Neural progenitor cell (in vitro differentiated cells): Measurements from ENCODE around the gene ETV1. TPM values are rescaled to one million over a fixed set of nuclear protein-coding genes. Genes with fewer than 3 reads are reported as not detected.

Experiments used
- DNase-seq: peaks from one replicate; pipeline ENCODE4 v3.0.0-alpha.2; 2016; ENCODE audit warnings: low spot score
- H2AFZ ChIP-seq: fragments of 200-600 bp; sonication (generic); replicated peaks from 2 replicates; pipeline ENCODE4 v1.6.1; 2016; ENCODE audit warnings: antibody characterized with exemption
- H3F3A ChIP-seq: fragments of 200-600 bp; sonication (generic); 2 replicates; pipeline ENCODE4 v1.6.1; 2016; ENCODE audit warnings: antibody characterized with exemption, low read depth
- H3K27ac ChIP-seq: fragments of 200-600 bp; sonication (generic); 2 replicates; pipeline ENCODE4 v1.5.1; 2016; ENCODE audit warnings: mild to moderate bottlenecking
- H3K27me3 ChIP-seq: fragments of 200-600 bp; sonication (generic); 2 replicates; pipeline ENCODE4 v1.6.1; 2016; ENCODE audit warnings: mild to moderate bottlenecking, moderate library complexity
- H3K36me3 ChIP-seq: fragments of 200-600 bp; sonication (generic); 2 replicates; pipeline ENCODE4 v1.5.1; 2016
- H3K4me1 ChIP-seq: fragments of 200-600 bp; sonication (generic); 2 replicates; pipeline ENCODE4 v1.6.1; 2016; ENCODE audit warnings: mixed run types
- H3K4me2 ChIP-seq: fragments of 200-600 bp; sonication (generic); 2 replicates; pipeline ENCODE4 v1.6.1; 2016
- H3K4me3 ChIP-seq: fragments of 200-600 bp; sonication (generic); 2 replicates; pipeline ENCODE4 v1.5.1; 2016
- H3K79me2 ChIP-seq: fragments of 200-600 bp; sonication (generic); 2 replicates; pipeline ENCODE4 v1.6.1; 2016; ENCODE audit warnings: low read depth
- H3K9ac ChIP-seq: fragments of 200-600 bp; sonication (generic); 2 replicates; pipeline ENCODE4 v1.6.1; 2016
- H3K9me3 ChIP-seq: fragments of 200-600 bp; sonication (generic); 2 replicates; pipeline ENCODE4 v1.5.1; 2016; ENCODE audit warnings: low read depth
- H4K20me1 ChIP-seq: fragments of 200-600 bp; sonication (generic); 2 replicates; pipeline ENCODE4 v1.6.1; 2016; ENCODE audit warnings: low read depth
- H3K27ac Mint-ChIP-seq: 3 replicates; pipeline ENCODE4 v1.8.0; 2021; ENCODE audit warnings: mixed read lengths
- H3K27me3 Mint-ChIP-seq: 2 replicates; pipeline ENCODE4 v1.8.0; 2022; ENCODE audit warnings: low read depth, mild to moderate bottlenecking, inconsistent platforms, moderate library complexity, mixed read lengths; ENCODE audit not compliant: insufficient read depth
- H3K36me3 Mint-ChIP-seq: 3 replicates; pipeline ENCODE4 v1.8.0; 2021; ENCODE audit warnings: mixed read lengths
- H3K4me1 Mint-ChIP-seq: 3 replicates; pipeline ENCODE4 v1.8.0; 2021; ENCODE audit warnings: mixed read lengths
- H3K4me3 Mint-ChIP-seq: 3 replicates; pipeline ENCODE4 v1.8.0; 2021; ENCODE audit warnings: mild to moderate bottlenecking, moderate library complexity, mixed read lengths
- H3K9me3 Mint-ChIP-seq: 3 replicates; pipeline ENCODE4 v1.8.0; 2020; ENCODE audit warnings: mixed read lengths
- EZH2 ChIP-seq: fragments of 200-600 bp; sonication (generic); IDR thresholded peaks from 2 replicates; pipeline ENCODE4 v1.6.1; 2017; ENCODE audit warnings: antibody characterized with exemption, mild to moderate bottlenecking, moderate library complexity
- EZH2phosphoT487 ChIP-seq: fragments of 200-600 bp; sonication (generic); IDR thresholded peaks from 2 replicates; pipeline ENCODE4 v1.6.1; 2017; ENCODE audit warnings: antibody characterized with exemption
- total RNA-seq: library from RNA; depleted of rRNA; stranded (reverse); fragments of >200 nt; gene quantifications from 2 replicates; pipeline ENCODE4 v1.2.3, GENCODE V29; 2015; ENCODE audit warnings: low replicate concordance
- TF ChIP-seq, protein P1 (sequence below): fragments of 200-600 bp; sonication (generic); IDR thresholded peaks from 2 replicates; pipeline ENCODE4 v1.5.1; 2017; ENCODE audit warnings: antibody characterized with exemption, mild to moderate bottlenecking

Gene ETV1
- total RNA-seq, 1 donor from 2014 or later: 36.8 TPM

DNA sequence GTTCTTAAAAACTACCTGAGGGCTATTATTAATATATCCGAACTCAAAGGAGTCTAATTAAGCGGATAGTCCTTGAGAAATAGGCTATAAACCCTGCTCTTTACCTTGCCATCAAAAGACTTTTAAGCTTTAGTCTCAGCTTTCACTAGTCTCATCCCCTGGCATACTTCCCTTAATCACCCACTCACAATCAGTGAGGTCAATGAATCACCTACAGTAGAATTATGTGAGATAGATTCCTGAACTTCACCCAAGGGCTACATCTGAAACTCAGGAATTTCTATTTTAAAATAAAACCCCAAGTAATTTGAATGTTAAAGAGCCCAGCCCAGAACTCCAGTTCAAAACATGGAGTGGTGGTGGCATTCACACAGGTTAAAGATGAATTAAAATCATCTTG lies 108.7 kb downstream of the ETV1 start:
- Histone ChIP-seq H3K4me2 (no peak overlapping the region), H3K27me3 (no peaks in the 10 kb centered on the region), H3K4me1 (no peaks in the 10 kb centered on the region), H4K20me1 (no peaks in the 10 kb centered on the region), H3K9me3 (no peaks in the 10 kb centered on the region), H3K4me3 (no peak overlapping the region), H3K36me3 (no peaks in the 10 kb centered on the region), H3K27ac (no peak overlapping the region), H3F3A (no peaks in the 10 kb centered on the region), H3K9ac (no peak overlapping the region), H3K79me2 (no peaks in the 10 kb centered on the region), H2AFZ (no peak overlapping the region)
- no peaks in the 10 kb centered on the region for H3K27me3 Mint-ChIP-seq
- TF ChIP-seq, protein P1, sequence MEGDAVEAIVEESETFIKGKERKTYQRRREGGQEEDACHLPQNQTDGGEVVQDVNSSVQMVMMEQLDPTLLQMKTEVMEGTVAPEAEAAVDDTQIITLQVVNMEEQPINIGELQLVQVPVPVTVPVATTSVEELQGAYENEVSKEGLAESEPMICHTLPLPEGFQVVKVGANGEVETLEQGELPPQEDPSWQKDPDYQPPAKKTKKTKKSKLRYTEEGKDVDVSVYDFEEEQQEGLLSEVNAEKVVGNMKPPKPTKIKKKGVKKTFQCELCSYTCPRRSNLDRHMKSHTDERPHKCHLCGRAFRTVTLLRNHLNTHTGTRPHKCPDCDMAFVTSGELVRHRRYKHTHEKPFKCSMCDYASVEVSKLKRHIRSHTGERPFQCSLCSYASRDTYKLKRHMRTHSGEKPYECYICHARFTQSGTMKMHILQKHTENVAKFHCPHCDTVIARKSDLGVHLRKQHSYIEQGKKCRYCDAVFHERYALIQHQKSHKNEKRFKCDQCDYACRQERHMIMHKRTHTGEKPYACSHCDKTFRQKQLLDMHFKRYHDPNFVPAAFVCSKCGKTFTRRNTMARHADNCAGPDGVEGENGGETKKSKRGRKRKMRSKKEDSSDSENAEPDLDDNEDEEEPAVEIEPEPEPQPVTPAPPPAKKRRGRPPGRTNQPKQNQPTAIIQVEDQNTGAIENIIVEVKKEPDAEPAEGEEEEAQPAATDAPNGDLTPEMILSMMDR: no peak
- no peak for TF ChIP-seq EZH2phosphoT487
- no peak for TF ChIP-seq EZH2
- H3K36me3 Mint-ChIP-seq: no peaks in the 10 kb centered on the region
- H3K4me1 Mint-ChIP-seq: no peaks in the 10 kb centered on the region
- no peak for DNase-seq
- no peaks in the 10 kb centered on the region for H3K9me3 Mint-ChIP-seq
- H3K27ac Mint-ChIP-seq: no peak overlapping the region
- H3K4me3 Mint-ChIP-seq: no peak overlapping the region

DNA sequence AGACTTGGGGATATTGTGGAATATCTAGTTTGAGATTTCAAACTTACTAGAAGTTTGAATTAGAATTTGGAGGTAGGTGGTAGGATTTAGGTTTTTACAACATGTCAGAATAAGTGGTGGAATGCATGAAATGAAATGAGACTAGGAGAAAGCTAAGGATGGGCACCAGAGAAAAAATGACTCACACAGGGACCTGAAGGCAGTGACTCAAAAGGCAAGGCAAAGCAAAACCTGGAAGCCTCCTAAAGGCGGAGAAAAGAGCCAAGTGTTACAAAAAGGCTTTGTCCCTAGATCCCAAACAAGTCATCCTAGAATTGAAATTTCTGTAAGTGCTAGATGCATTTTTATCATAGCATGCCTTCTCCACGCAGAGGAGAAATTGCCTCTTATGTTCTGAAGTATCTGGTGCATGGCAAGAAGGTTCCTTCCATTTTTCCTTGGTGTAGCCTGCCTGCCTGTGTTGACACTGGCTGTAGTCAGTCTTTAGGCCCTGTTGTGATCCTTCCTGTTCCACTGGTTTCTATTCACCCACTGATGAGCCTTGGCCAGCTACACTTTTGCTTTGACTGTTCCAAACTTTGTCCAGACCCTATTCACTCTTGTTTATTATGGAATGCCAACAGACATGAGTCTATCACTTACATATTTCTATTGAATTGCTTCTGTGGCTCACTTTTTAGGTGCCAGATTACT lies 109.3 kb downstream of the ETV1 start:
- H2AFZ ChIP-seq: peak overlapping the region; percentile 55
- Mint-ChIP-seq H3K27me3 (no peaks in the 10 kb centered on the region), H3K9me3 (no peaks in the 10 kb centered on the region), H3K36me3 (no peaks in the 10 kb centered on the region), H3K4me1 (no peaks in the 10 kb centered on the region), H3K4me3 (no peak overlapping the region), H3K27ac (no peak overlapping the region)
- H3K27ac ChIP-seq: no peak overlapping the region
- no peak overlapping the region for H3K4me2 ChIP-seq
- H3K4me3 ChIP-seq: no peak overlapping the region
- H3K9ac ChIP-seq: no peak overlapping the region
- H3F3A ChIP-seq: no peaks in the 10 kb centered on the region
- H3K4me1 ChIP-seq: no peaks in the 10 kb centered on the region
- no peaks in the 10 kb centered on the region for H3K9me3 ChIP-seq
- H4K20me1 ChIP-seq: no peaks in the 10 kb centered on the region
- no peaks in the 10 kb centered on the region for H3K36me3 ChIP-seq
- no peaks in the 10 kb centered on the region for H3K27me3 ChIP-seq
- TF ChIP-seq EZH2phosphoT487 (no peak), EZH2 (no peak)
- TF ChIP-seq, protein P1: no peak
- H3K79me2 ChIP-seq: no peaks in the 10 kb centered on the region
- DNase-seq: no peak

GRCh38 chr7:13879143-13879542 lies 110.3 kb downstream of the ETV1 start:
- no peaks in the 10 kb centered on the region for H3K9me3 Mint-ChIP-seq
- no peak overlapping the region for H3K27ac Mint-ChIP-seq
- no peak overlapping the region for H2AFZ ChIP-seq

More at GRCh38 chr7:13879143-13879542, 110.3 kb downstream of the ETV1 start:
- Histone ChIP-seq H3F3A (no peaks in the 10 kb centered on the region), H3K9me3 (no peaks in the 10 kb centered on the region), H3K4me3 (no peak overlapping the region), H3K9ac (no peak overlapping the region), H3K4me2 (no peak overlapping the region), H3K79me2 (no peaks in the 10 kb centered on the region), H3K27me3 (no peaks in the 10 kb centered on the region), H4K20me1 (no peaks in the 10 kb centered on the region), H3K4me1 (no peaks in the 10 kb centered on the region), H3K27ac (no peak overlapping the region), H3K36me3 (no peaks in the 10 kb centered on the region)
- no peaks in the 10 kb centered on the region for H3K36me3 Mint-ChIP-seq
- H3K4me1 Mint-ChIP-seq: no peaks in the 10 kb centered on the region
- TF ChIP-seq EZH2phosphoT487 (no peak), EZH2 (no peak)
- TF ChIP-seq, protein P1: no peak
- H3K4me3 Mint-ChIP-seq: no peak overlapping the region
- DNase-seq: no peak
- H3K27me3 Mint-ChIP-seq: no peaks in the 10 kb centered on the region
